GM12878 (cell line): ENCODE data around the gene CCER1.

Experiments
- JUND ChIP-seq: IDR thresholded peaks from 2 replicates; pipeline ENCODE4 v1.6.1; 2012; ENCODE audit warnings: low read depth, mild to moderate bottlenecking, low read length, improper control_type of control experiment, moderate library complexity
- SPI1 ChIP-seq: IDR thresholded peaks from 2 replicates; pipeline ENCODE4 v1.6.1; 2011; ENCODE audit warnings: low read depth, mild to moderate bottlenecking, low read length, moderate library complexity, borderline replicate concordance; ENCODE audit not compliant: insufficient read depth
- ZNF274 ChIP-seq: IDR thresholded peaks from one replicate; pipeline ENCODE4 v1.8.0; 2011; ENCODE audit not compliant: insufficient read length, insufficient read depth

DNA sequence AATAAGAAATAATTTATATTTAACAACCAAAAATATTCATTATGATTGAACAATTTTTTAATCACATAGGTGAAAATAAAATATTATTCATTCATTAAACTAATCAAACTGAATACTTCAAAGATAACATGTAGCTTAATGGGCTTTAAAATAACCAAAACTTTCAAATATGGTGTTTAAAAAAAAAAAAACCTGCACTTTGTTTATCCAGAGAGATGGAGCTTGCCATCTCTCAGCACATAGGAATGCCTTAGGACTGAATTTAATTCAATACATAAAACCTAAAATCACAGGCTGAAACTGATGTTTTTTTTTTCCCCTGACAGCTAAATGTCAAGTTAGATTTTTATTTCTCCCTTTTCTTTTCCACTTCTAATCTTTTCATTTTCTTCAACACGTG lies 14.4 kb upstream of the CCER1 start:
- TF ChIP-seq ZNF274: no peak
- no peak for TF ChIP-seq SPI1
- no peak for TF ChIP-seq JUND
